Right lobe of liver (tissue), 4 donors: Measurements from ENCODE around the gene JMJD8.

ENCODE experiments used
- POLR2A ChIP-seq: fragments of 450-650 bp; IDR thresholded peaks from one replicate; pipeline ENCODE4 v1.6.1; 2017; ENCODE audit warnings: antibody characterized with exemption, mild to moderate bottlenecking
- TF ChIP-seq, protein P1 (sequence below), 4 donors: fragments of 200-600 bp in 3 of 4; fragments of 450-650 bp in 1 of 4; IDR thresholded peaks; one replicate each; pipeline versions ENCODE4 v1.5.1 to v1.8.0; 2016 to 2022; ENCODE audit warnings: antibody characterized with exemption in 4 of 4, mild to moderate bottlenecking in 2 of 4
- donor health status: DM: no; HTN: no; CAD: no.
- donor health status: DM: no; HTN: no; CAD: no.
- donor health status: DM: no; HTN: yes; CAD: no.

DNA sequence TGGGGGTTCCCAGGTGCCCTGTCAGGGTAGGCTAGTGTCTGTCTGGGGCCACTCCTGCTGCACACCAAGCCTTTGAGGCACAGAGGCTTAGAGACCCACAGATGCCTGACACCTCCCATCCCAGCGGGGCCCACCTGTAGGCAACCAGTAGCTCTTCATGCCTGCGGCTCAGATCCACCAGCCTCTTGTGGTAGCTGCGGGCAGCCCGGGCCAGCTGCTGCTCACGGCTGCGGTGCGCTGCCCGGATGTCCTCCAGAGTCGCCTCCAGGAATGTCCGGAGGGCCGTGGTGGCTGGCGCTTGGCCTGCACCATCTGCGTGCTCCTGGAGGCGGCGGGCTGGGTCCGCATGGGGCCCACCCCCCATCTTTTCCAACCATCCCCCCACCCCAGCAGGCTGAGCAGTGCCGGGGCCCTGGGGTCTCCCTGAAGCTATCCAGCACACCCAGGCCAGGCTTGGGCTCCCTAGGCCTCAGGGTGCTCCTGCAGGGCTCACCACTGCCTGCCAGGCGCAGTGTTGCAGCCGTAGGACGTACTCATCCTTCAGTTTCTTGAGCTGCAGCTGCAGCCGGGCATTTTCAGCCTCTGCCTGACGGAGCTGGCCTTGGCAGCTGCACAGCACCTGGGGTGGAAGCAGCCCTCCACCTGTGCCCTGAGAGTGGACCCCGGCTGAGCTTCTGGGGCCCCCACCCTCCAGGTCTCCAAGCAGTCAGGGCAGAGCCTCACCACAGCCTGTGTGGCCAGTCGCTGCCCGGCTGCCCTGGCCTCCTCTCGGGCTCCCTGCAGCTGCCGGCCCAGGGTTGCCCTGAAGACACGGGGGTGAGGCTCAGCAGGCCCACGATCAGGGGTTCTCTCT lies 40.3 kb upstream of the JMJD8 start:
- TF ChIP-seq, protein P1, sequence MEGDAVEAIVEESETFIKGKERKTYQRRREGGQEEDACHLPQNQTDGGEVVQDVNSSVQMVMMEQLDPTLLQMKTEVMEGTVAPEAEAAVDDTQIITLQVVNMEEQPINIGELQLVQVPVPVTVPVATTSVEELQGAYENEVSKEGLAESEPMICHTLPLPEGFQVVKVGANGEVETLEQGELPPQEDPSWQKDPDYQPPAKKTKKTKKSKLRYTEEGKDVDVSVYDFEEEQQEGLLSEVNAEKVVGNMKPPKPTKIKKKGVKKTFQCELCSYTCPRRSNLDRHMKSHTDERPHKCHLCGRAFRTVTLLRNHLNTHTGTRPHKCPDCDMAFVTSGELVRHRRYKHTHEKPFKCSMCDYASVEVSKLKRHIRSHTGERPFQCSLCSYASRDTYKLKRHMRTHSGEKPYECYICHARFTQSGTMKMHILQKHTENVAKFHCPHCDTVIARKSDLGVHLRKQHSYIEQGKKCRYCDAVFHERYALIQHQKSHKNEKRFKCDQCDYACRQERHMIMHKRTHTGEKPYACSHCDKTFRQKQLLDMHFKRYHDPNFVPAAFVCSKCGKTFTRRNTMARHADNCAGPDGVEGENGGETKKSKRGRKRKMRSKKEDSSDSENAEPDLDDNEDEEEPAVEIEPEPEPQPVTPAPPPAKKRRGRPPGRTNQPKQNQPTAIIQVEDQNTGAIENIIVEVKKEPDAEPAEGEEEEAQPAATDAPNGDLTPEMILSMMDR (IDR thresholded peaks at IDR 0.05), result no peak
- TF ChIP-seq POLR2A, result no peak
